DOHH2 (cell line): ENCODE measurements around the gene PLPP3.

Experiments used
- CTCF ChIP-seq: fragments of 200-600 bp; sonication (generic); IDR thresholded peaks from one replicate; pipeline ENCODE4 v1.5.1; 2014; ENCODE audit warnings: antibody characterized with exemption, mild to moderate bottlenecking, low read depth, low read length; ENCODE audit not compliant: poor library complexity, severe bottlenecking
- EZH2phosphoT487 ChIP-seq: fragments of 200-600 bp; sonication (generic); IDR thresholded peaks from 2 replicates; pipeline ENCODE4 v1.6.1; 2017; ENCODE audit warnings: borderline replicate concordance, mild to moderate bottlenecking, antibody characterized with exemption, low read length, moderate library complexity, mixed read lengths

- TF ChIP-seq CTCF = no peak
- TF ChIP-seq EZH2phosphoT487 = no peak
Observed at GRCh38 chr1:56491441-56491840, 87.9 kb downstream of the PLPP3 start.
